Tibial artery (tissue), 4 donors: ENCODE measurements around the gene BTN2A1.
A peak's percentile ranks its signal among the peaks of the same experiment; 100 is the strongest.
"Not testable (repeated sequence)": the region's sequence is repeated elsewhere in the genome, so short reads cannot be mapped to it uniquely, and the experiment has no call there.

ENCODE experiments used
- DNase-seq, 2 donors: peaks; one replicate each; pipeline ENCODE4 v3.0.0-alpha.2; 2019
- H3K27ac ChIP-seq, 2 donors: fragments of 200-600 bp; sonication (generic) in 1 of 2; 1 replicate in 1 of 2; 2 replicates in 1 of 2; pipeline ENCODE4 v1.5.1; 2018 to 2019; ENCODE audit warnings: mild to moderate bottlenecking in 1 of 2
- H3K27me3 ChIP-seq, 2 donors: fragments of 200-600 bp; sonication (generic) in 1 of 2; one replicate each; pipeline versions ENCODE4 v1.5.1 to v1.6.0; 2016 to 2019
- H3K36me3 ChIP-seq, 3 donors: fragments of 200-600 bp; sonication (generic) in 2 of 3; one replicate each; pipeline ENCODE4 v1.5.1; 2016 to 2019; ENCODE audit warnings: mild to moderate bottlenecking in 2 of 3
- H3K4me1 ChIP-seq, 4 donors: fragments of 200-600 bp; sonication (generic) in 2 of 4; 1 replicate in 3 of 4; 2 replicates in 1 of 4; pipeline ENCODE4 v1.5.1; 2016 to 2019
- H3K4me3 ChIP-seq, 2 donors: fragments of 200-600 bp; sonication (generic) in 1 of 2; 1 replicate in 1 of 2; 2 replicates in 1 of 2; pipeline ENCODE4 v1.5.1; 2018 to 2019; ENCODE audit warnings: mild to moderate bottlenecking in 2 of 2
- H3K9me3 ChIP-seq, 3 donors: fragments of 200-600 bp; sonication (generic) in 1 of 3; one replicate each; pipeline ENCODE4 v1.5.1; 2016 to 2019
- intact Hi-C: fragments of 100-400 bp; cut with DNase I; formaldehyde crosslinking; loops from one replicate; pipeline ENCODE4 v1.15.0; 2023; ENCODE audit warnings: low total_unique reads
- TF ChIP-seq, protein P1 (sequence below), 2 experiments: fragments of 200-600 bp in 1 of 2; fragments of 450-650 bp in 1 of 2; IDR thresholded peaks; one replicate each; pipeline ENCODE4 v1.5.1; 2017 to 2019; ENCODE audit warnings: antibody characterized with exemption in 2 of 2, mild to moderate bottlenecking in 1 of 2, moderate library complexity in 1 of 2

BTN2A1 gene

DNA sequence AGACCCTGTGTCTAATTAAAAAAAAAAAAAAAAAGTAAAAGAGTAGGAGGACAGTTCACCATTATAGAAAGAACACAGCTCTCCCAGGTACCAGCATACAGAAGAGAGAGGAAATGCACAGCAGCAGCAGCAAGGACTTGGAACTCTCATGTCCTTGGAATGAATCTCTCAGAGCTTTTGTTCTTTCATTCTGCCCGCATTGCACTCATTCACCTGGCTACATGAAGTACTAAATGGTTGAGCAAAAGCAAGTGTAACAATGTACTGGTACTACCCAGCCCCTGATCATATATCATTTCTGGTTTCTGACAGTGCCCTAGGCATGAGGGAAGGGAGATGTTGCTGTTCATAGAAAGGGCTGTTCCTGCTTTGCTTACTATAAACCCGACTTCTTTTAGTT, 29.5 kb upstream of the BTN2A1 start:
- no peaks in the 10 kb centered on the region for H3K9me3 ChIP-seq
- H3K36me3 ChIP-seq = peaks cover 0 to 41% (median 32%) of the 10 kb centered on the region in 3 donors
- DNase-seq = no peak
- H3K27me3 ChIP-seq = no peaks in the 10 kb centered on the region
- TF ChIP-seq, protein P1, sequence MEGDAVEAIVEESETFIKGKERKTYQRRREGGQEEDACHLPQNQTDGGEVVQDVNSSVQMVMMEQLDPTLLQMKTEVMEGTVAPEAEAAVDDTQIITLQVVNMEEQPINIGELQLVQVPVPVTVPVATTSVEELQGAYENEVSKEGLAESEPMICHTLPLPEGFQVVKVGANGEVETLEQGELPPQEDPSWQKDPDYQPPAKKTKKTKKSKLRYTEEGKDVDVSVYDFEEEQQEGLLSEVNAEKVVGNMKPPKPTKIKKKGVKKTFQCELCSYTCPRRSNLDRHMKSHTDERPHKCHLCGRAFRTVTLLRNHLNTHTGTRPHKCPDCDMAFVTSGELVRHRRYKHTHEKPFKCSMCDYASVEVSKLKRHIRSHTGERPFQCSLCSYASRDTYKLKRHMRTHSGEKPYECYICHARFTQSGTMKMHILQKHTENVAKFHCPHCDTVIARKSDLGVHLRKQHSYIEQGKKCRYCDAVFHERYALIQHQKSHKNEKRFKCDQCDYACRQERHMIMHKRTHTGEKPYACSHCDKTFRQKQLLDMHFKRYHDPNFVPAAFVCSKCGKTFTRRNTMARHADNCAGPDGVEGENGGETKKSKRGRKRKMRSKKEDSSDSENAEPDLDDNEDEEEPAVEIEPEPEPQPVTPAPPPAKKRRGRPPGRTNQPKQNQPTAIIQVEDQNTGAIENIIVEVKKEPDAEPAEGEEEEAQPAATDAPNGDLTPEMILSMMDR (IDR thresholded peaks at IDR 0.05) = no peak
- H3K27ac ChIP-seq = no peak overlapping the region
- intact Hi-C loops = no loop called here
- peaks cover 0 to 38% (median 20%) of the 10 kb centered on the region in 4 donors for H3K4me1 ChIP-seq
- H3K4me3 ChIP-seq = no peak overlapping the region

DNA sequence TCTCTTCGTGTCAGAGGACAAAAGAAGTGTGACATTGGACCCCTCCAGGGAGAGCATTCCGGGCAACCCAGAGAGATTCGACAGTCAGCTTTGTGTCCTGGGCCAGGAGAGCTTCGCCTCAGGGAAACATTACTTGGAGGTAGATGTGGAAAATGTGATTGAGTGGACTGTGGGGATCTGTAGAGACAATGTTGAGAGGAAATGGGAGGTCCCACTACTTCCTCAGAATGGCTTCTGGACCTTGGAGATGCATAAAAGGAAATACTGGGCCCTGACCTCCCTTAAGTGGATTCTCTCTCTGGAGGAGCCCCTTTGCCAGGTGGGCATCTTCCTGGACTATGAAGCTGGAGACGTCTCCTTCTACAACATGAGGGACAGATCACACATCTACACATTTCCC, 27.0 kb upstream of the BTN2A1 start:
- Histone ChIP-seq H3K4me3 (no peak overlapping the region), H3K4me1 (peaks cover 0 to 27% (median 14%) of the 10 kb centered on the region in 4 donors), H3K27ac (peak overlapping the region; percentile 71), H3K9me3 (no peaks in the 10 kb centered on the region), H3K36me3 (peaks cover 0 to 41% (median 30%) of the 10 kb centered on the region in 3 donors), H3K27me3 (no peaks in the 10 kb centered on the region)
- TF ChIP-seq, protein P1 (IDR thresholded peaks at IDR 0.05) = no peak
- DNase-seq = no peak
- intact Hi-C loops = loop anchor here (10.0 kb wide), 1 partner anchor 66 kb away; the partner anchor contains the start of gene BTN3A2

DNA sequence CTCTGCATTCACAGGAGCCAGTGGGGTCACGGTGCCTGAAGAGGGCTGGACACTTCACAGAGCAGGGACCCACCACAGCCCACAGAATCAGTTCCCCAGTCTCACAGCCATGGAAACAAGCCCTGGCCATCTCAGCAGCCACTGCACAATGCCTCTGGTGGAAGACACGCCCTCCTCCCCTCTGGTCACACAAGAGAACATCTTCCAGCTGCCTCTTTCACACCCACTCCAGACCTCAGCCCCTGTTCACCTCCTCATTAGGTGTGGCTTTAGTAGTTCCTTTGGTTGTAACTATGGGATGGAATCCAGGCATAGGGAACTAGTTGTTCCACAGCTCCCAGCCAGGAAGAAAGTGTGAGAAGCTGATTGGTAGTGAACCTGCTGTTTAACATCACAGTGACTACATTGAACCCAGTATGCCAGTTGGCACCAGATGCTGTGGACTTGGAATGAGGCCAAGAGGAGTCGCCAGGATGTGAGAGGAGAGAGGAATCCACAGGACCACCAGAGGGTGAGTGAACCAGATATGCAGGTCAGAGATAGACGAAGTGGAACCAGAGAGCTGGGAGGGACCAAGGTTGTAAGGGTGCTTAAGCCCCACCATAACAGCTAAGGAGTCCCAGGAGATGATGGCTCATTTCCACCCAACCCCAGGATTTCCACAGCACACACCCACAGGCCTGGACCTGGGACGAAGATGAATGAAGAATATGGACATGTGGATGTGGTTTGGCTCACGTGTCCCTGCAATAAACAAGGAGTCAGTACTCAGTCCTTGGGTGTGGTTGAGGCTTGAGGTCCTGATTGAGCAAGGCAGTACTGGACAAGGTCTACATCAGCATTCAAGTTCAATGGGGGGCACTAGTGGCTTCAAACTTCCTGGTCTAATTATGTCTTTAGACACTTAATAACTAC, 26.2 kb upstream of the BTN2A1 start:
- H3K4me3 ChIP-seq = no peak overlapping the region
- intact Hi-C loops = loop anchor here (10.0 kb wide), 1 partner anchor 67 kb away; the partner anchor contains the start of gene BTN3A2
- H3K27ac ChIP-seq = peak overlapping the region; percentile 71
- H3K4me1 ChIP-seq = peaks cover 0 to 27% (median 14%) of the 10 kb centered on the region in 4 donors
- peaks cover 0 to 35% (median 24%) of the 10 kb centered on the region in 3 donors for H3K36me3 ChIP-seq
- TF ChIP-seq, protein P1 (IDR thresholded peaks at IDR 0.05) = no peak
- no peaks in the 10 kb centered on the region for H3K27me3 ChIP-seq
- peak; percentile 67 to 74 for DNase-seq
- no peaks in the 10 kb centered on the region for H3K9me3 ChIP-seq

DNA sequence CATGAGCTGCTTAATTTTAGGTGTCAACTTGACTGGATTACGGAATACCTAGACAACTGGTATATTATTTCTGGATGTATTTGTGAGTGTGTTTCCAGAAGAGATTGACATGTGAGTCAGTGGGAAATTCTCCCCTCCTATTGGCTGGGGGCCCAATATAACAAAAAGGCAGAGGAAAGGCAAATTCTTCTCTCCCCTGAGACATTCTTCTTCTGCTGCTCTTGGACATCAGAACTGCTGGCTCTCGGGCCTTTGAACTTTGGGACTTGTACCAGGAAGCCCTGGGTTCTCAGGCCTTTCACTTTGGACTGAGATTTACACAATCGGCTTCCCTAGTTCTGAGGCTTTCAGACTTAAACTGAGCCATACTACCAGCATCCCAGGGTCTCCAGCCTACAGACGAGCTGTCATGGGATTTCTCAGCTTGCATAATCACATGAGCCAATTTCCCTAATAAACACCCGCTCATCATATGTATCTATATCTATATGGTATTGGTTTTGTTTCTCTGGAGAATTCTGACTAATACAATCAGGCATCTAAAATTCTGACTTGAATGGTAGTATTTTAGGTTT, 25.0 kb upstream of the BTN2A1 start:
- intact Hi-C loops = loop anchor here (10.0 kb wide), 1 partner anchor 68 kb away; the partner anchor contains the start of gene BTN3A2
- H3K9me3 ChIP-seq = no peaks in the 10 kb centered on the region
- peak overlapping the region; percentile 71 for H3K27ac ChIP-seq
- peaks cover 0 to 27% (median 14%) of the 10 kb centered on the region in 4 donors for H3K4me1 ChIP-seq
- H3K36me3 ChIP-seq = peaks cover 0 to 25% (median 14%) of the 10 kb centered on the region in 3 donors
- peak in 1 of 2 donors; percentile 28 for DNase-seq
- no peaks in the 10 kb centered on the region for H3K27me3 ChIP-seq
- H3K4me3 ChIP-seq = no peak overlapping the region
- TF ChIP-seq, protein P1 (IDR thresholded peaks at IDR 0.05) = no peak

DNA sequence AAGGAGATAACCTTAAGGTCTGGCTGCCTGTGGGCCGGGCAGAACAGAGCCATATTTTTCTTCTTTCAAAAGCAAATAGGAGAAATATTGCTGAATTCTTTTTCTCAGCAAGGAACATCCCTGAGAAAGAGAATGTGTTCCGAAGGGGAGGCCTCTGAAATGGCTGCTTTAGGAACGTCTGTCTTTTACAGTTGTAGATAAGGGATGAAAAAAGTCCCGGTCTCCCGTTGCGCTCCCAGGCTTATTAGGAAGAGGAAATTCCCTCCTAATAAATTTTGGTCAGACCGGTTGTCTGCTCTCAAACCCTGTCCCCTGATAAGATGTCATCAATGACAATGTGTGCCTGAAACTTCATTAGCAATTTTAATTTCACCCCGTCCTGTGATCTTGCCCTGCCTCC, 24.1 kb upstream of the BTN2A1 start:
- intact Hi-C loops = loop anchor here (10.0 kb wide), 1 partner anchor 69 kb away; the partner anchor contains the start of gene BTN3A2
- H3K4me1 ChIP-seq = peaks cover 0 to 27% (median 14%) of the 10 kb centered on the region in 4 donors
- not testable (repeated sequence) for H3K27me3 ChIP-seq, DNase-seq, H3K4me3 ChIP-seq, H3K9me3 ChIP-seq
- peak overlapping the region in 1 of 2 donors; percentile 71 for H3K27ac ChIP-seq
- peaks cover 0 to 16% (median 6%) of the 10 kb centered on the region in 3 donors for H3K36me3 ChIP-seq
